ENCODE measurements around the gene L3MBTL4. TPM values are rescaled to one million over a fixed set of nuclear protein-coding genes. Genes with fewer than 3 reads are reported as not detected.

The L3MBTL4 gene
- total RNA-seq, 1 experiment from 2014 or later, result 0.87 TPM

DNA sequence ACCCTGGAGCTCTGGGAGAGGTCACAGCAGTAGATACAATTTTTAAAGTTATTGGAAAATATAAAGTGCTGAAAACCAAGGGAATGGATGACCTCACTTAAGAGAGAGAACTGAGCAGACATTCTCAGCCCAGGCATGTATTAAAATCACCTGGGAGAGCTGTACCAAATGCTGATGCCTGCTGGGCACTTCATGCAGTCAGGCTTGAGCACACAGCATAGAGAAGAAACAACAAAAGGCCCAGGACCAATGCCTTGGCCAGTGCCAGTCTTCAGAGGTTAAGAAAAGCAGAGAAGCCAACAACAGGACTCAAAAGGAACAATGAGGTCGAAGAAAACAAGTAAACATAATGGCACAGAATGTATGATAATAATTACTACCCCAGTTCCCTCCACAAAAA is 211.8 kb downstream of the L3MBTL4 start:
- Histone ChIP-seq H3K4me3 (ENCODE audit: low read depth in 2 of 2, low read length in 2 of 2) (no peak overlapping the region), H3K27ac (ENCODE audit: low read length) (no peak overlapping the region), H3K9me3 (ENCODE audit: control insufficient read depth, insufficient read depth, low read depth, low read length) (no peaks in the 10 kb centered on the region), H3K27me3 (ENCODE audit: control insufficient read depth, insufficient read depth, low read length) (no peaks in the 10 kb centered on the region), H3K4me1 (ENCODE audit: control insufficient read depth, insufficient read depth, low read length) (no peaks in the 10 kb centered on the region), H3K36me3 (ENCODE audit: control insufficient read depth, insufficient read depth, low read length) (no peaks in the 10 kb centered on the region)
- DNase-seq (ENCODE audit: low read depth, low spot score) (no peak), ATAC-seq (no peak)
- TF ChIP-seq SIN3A (IDR thresholded peaks at IDR 0.05; ENCODE audit: borderline replicate concordance, insufficient read depth, low read depth, low read length) (no peak), TCF7L2 (IDR thresholded peaks at IDR 0.05; ENCODE audit: low read depth, low read length) (no peak)
- TF ChIP-seq, protein P1, sequence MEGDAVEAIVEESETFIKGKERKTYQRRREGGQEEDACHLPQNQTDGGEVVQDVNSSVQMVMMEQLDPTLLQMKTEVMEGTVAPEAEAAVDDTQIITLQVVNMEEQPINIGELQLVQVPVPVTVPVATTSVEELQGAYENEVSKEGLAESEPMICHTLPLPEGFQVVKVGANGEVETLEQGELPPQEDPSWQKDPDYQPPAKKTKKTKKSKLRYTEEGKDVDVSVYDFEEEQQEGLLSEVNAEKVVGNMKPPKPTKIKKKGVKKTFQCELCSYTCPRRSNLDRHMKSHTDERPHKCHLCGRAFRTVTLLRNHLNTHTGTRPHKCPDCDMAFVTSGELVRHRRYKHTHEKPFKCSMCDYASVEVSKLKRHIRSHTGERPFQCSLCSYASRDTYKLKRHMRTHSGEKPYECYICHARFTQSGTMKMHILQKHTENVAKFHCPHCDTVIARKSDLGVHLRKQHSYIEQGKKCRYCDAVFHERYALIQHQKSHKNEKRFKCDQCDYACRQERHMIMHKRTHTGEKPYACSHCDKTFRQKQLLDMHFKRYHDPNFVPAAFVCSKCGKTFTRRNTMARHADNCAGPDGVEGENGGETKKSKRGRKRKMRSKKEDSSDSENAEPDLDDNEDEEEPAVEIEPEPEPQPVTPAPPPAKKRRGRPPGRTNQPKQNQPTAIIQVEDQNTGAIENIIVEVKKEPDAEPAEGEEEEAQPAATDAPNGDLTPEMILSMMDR (IDR thresholded peaks at IDR 0.05), result no peak
- TF ChIP-seq, protein P2, sequence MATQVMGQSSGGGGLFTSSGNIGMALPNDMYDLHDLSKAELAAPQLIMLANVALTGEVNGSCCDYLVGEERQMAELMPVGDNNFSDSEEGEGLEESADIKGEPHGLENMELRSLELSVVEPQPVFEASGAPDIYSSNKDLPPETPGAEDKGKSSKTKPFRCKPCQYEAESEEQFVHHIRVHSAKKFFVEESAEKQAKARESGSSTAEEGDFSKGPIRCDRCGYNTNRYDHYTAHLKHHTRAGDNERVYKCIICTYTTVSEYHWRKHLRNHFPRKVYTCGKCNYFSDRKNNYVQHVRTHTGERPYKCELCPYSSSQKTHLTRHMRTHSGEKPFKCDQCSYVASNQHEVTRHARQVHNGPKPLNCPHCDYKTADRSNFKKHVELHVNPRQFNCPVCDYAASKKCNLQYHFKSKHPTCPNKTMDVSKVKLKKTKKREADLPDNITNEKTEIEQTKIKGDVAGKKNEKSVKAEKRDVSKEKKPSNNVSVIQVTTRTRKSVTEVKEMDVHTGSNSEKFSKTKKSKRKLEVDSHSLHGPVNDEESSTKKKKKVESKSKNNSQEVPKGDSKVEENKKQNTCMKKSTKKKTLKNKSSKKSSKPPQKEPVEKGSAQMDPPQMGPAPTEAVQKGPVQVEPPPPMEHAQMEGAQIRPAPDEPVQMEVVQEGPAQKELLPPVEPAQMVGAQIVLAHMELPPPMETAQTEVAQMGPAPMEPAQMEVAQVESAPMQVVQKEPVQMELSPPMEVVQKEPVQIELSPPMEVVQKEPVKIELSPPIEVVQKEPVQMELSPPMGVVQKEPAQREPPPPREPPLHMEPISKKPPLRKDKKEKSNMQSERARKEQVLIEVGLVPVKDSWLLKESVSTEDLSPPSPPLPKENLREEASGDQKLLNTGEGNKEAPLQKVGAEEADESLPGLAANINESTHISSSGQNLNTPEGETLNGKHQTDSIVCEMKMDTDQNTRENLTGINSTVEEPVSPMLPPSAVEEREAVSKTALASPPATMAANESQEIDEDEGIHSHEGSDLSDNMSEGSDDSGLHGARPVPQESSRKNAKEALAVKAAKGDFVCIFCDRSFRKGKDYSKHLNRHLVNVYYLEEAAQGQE (IDR thresholded peaks at IDR 0.05; ENCODE audit: insufficient read depth in 1 of 2, low read depth in 2 of 2, low read length in 1 of 2), result no peak
- BruUV-seq (replicated peaks), result no TSS peak
- intact Hi-C loops (cut with micrococcal nuclease; ENCODE audit: unreplicated experiment) (no loop called here), in situ Hi-C loops (cut with HindIII; ENCODE audit: low pct_unique_long_range_greater_than_20kb, low sequenced_read_pairs) (no loop called here)
- ChIA-PET POLR2A (no interaction called here), CTCF (no interaction called here)

DNA sequence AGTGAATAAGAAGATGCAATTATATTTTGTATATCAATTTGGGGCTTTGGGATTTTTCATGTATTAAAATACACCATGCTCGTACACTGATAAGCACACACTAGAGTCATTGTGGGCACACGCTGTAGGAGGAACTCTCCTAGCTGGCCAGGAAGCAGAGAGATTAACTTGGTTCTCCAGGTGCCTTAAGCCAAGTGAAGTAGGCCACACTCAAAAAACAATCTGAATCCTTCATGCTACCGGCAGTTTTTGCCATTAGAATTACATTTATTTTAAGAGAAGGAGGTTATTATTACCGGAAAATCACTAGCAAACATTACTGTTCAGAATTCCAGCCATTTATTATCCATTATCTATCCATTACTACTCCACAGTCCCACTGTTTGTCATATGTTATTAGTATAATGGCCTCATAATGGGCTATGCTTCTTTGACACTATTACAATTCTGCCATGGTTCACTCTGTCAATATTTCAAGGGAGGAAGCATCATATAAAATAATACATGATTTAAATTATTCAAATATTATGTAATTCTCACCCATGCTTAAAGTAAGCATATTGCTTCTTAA is 214.4 kb downstream of the L3MBTL4 start:
- no TSS peak for BruUV-seq (replicated peaks)
- in situ Hi-C loops (cut with HindIII; ENCODE audit: low pct_unique_long_range_greater_than_20kb, low sequenced_read_pairs) (no loop called here), intact Hi-C loops (cut with micrococcal nuclease; ENCODE audit: unreplicated experiment) (no loop called here)
- Histone ChIP-seq H3K27ac (ENCODE audit: low read length) (no peak overlapping the region), H3K4me1 (ENCODE audit: control insufficient read depth, insufficient read depth, low read length) (no peaks in the 10 kb centered on the region), H3K9me3 (ENCODE audit: control insufficient read depth, insufficient read depth, low read depth, low read length) (no peaks in the 10 kb centered on the region), H3K27me3 (ENCODE audit: control insufficient read depth, insufficient read depth, low read length) (no peaks in the 10 kb centered on the region), H3K36me3 (ENCODE audit: control insufficient read depth, insufficient read depth, low read length) (no peaks in the 10 kb centered on the region), H3K4me3 (ENCODE audit: low read depth in 2 of 2, low read length in 2 of 2) (no peak overlapping the region)
- ATAC-seq, result no peak
- POLR2A ChIA-PET, result no interaction called here
- CTCF ChIA-PET, result no interaction called here
- DNase-seq (ENCODE audit: low read depth, low spot score), result no peak
- TF ChIP-seq, protein P2 (IDR thresholded peaks at IDR 0.05; ENCODE audit: insufficient read depth in 1 of 2, low read depth in 2 of 2, low read length in 1 of 2), result no peak
- TF ChIP-seq POLR2AphosphoS5 (IDR thresholded peaks at IDR 0.05; ENCODE audit: low read depth, low read length), result no peak
- TF ChIP-seq, protein P1 (IDR thresholded peaks at IDR 0.05), result no peak
- no peak for TF ChIP-seq TCF7L2 (IDR thresholded peaks at IDR 0.05; ENCODE audit: low read depth, low read length)
- no peak for TF ChIP-seq SIN3A (IDR thresholded peaks at IDR 0.05; ENCODE audit: borderline replicate concordance, insufficient read depth, low read depth, low read length)

Measured in Panc1 (cell line).